GM12878 (cell line): ENCODE measurements around the gene NUP214. TPM values are rescaled to one million over a fixed set of nuclear protein-coding genes. Genes with fewer than 3 reads are reported as not detected.
A peak's percentile ranks its signal among the peaks of the same experiment; 100 is the strongest.

Experiments
- ATAC-seq: fragments of 200-7000 bp; cut with Tn5 transposase; 3 replicates; pipeline ENCODE4 v1.9.1; 2020; ENCODE audit warnings: mild to moderate bottlenecking, moderate library complexity
- BruUV-seq: library from RNA; stranded (reverse); fragments of 400-500 nt; replicated peaks from 2 replicates; lab custom pipeline; 2021; lab: Mats Ljungman, UMichigan
- CTCF ChIA-PET: fragments of 300-600 bp; sonication (Branson Sonifier 250); formaldehyde crosslinking; extraction: SDS; loops from one replicate; lab custom pipeline; 2021; ENCODE audit warnings: inconsistent platforms; lab: Yijun Ruan, JAX
- POLR2A ChIA-PET: fragments of 350-600 bp; formaldehyde crosslinking; extraction: SDS; loops from one replicate; lab custom pipeline; 2021; ENCODE audit warnings: inconsistent platforms; lab: Charles Lee
- RAD21 ChIA-PET: fragments of 300-600 bp; sonication (Branson Sonifier 250); formaldehyde crosslinking; loops from one replicate; lab custom pipeline; 2023; ENCODE audit warnings: antibody characterized with exemption; ENCODE audit not compliant: unreplicated experiment; lab: Charles Lee
- SMC1A ChIA-PET: fragments of 300-600 bp; sonication (Branson Sonifier 250); formaldehyde crosslinking; loops from one replicate; lab custom pipeline; 2023; ENCODE audit not compliant: unreplicated experiment, uncharacterized antibody; lab: Charles Lee
- DNase-seq: peaks from one replicate; pipeline ENCODE4 v3.0.0-alpha.2; 2011; ENCODE audit warnings: low read depth, low spot score
- FAIRE-seq: peaks from 3 replicates; lab custom pipeline; 2011; peaks lifted over from hg19 to GRCh38; lab: Jason Lieb, UNC
- H2AFZ ChIP-seq: 2 replicates; pipeline ENCODE4 v1.6.0; 2011; ENCODE audit warnings: low read depth, low read length, control low read depth; ENCODE audit not compliant: control insufficient read depth
- H3K27ac ChIP-seq: 2 replicates; pipeline ENCODE4 v1.5.1; 2011; ENCODE audit warnings: control low read depth; ENCODE audit not compliant: control insufficient read depth, insufficient read depth
- H3K27me3 ChIP-seq, 2 experiments: replicated peaks in 1 of 2; 2 replicates each; pipeline versions ENCODE4 v1.6.0 to v1.6.1; 2011; ENCODE audit warnings: low read length in 1 of 2; ENCODE audit not compliant: control insufficient read depth in 2 of 2, insufficient read depth in 2 of 2
- H3K36me3 ChIP-seq, 2 experiments: 2 replicates each; pipeline ENCODE4 v1.5.1; 2011; ENCODE audit warnings: low read length in 1 of 2; ENCODE audit not compliant: control insufficient read depth in 2 of 2, insufficient read depth in 2 of 2
- H3K4me1 ChIP-seq: 2 replicates; pipeline ENCODE4 v1.6.1; 2011; ENCODE audit warnings: mild to moderate bottlenecking, low read length, moderate library complexity, mixed read lengths; ENCODE audit not compliant: control insufficient read depth, insufficient read depth
- H3K4me2 ChIP-seq: 2 replicates; pipeline ENCODE4 v1.6.0; 2011; ENCODE audit warnings: control low read depth; ENCODE audit not compliant: control insufficient read depth, insufficient read depth
- H3K4me3 ChIP-seq: fragments of 200-600 bp; sonication (generic); 2 replicates; pipeline ENCODE4 v1.5.1; 2016
- H3K79me2 ChIP-seq: 2 replicates; pipeline ENCODE4 v1.6.0; 2011; ENCODE audit warnings: low read length; ENCODE audit not compliant: control insufficient read depth, insufficient read depth
- H3K9ac ChIP-seq: 2 replicates; pipeline ENCODE4 v1.8.0; 2011; ENCODE audit warnings: low read length, control low read depth, mixed read lengths; ENCODE audit not compliant: control insufficient read depth, insufficient read depth
- H3K9me3 ChIP-seq: replicated peaks from 3 replicates; pipeline ENCODE4 v1.5.1; 2011; ENCODE audit warnings: mild to moderate bottlenecking, low read length; ENCODE audit not compliant: control insufficient read depth, insufficient read depth
- H4K20me1 ChIP-seq: 2 replicates; pipeline ENCODE4 v1.6.0; 2011; ENCODE audit not compliant: control insufficient read depth, insufficient read depth
- BHLHE40 ChIP-seq, 2 experiments: fragments of 450-650 bp in 1 of 2; IDR thresholded peaks; 2 replicates each; pipeline ENCODE4 v1.6.1; 2011 to 2017; ENCODE audit warnings: low read depth in 2 of 2, borderline replicate concordance in 1 of 2, improper control_type of control experiment in 1 of 2, low read length in 1 of 2, mild to moderate bottlenecking in 1 of 2
- HDGF ChIP-seq: fragments of 450-650 bp; IDR thresholded peaks from 2 replicates; pipeline ENCODE4 v1.6.1; 2016; ENCODE audit warnings: antibody characterized with exemption
- LARP7 ChIP-seq: fragments of 450-650 bp; IDR thresholded peaks from 2 replicates; pipeline ENCODE4 v1.6.1; 2017; ENCODE audit warnings: mild to moderate bottlenecking
- MXI1 ChIP-seq: fragments of 150-350 bp; IDR thresholded peaks from 2 replicates; pipeline ENCODE4 v1.6.1; 2011; ENCODE audit warnings: low read depth, mild to moderate bottlenecking, inconsistent platforms, low read length, improper control_type of control experiment
- NR2C2 ChIP-seq: IDR thresholded peaks from 2 replicates; pipeline ENCODE4 v1.6.1; 2011; ENCODE audit warnings: borderline replicate concordance, low read depth; ENCODE audit not compliant: control insufficient read depth, insufficient read length
- NR2F1 ChIP-seq: fragments of 450-650 bp; conservative IDR thresholded peaks from 2 replicates; pipeline ENCODE4 v1.6.1; 2017; ENCODE audit warnings: mild to moderate bottlenecking
- POLR2A ChIP-seq: IDR thresholded peaks from 2 replicates; pipeline ENCODE4 v1.6.1; 2011; ENCODE audit warnings: low read depth, mild to moderate bottlenecking, low read length
- POU2F2 ChIP-seq: IDR thresholded peaks from 3 replicates; pipeline ENCODE4 v1.6.1; 2011; ENCODE audit warnings: low read depth, mild to moderate bottlenecking, low read length, borderline replicate concordance
- RCOR1 ChIP-seq: conservative IDR thresholded peaks from 2 replicates; pipeline ENCODE4 v1.6.1; 2012; ENCODE audit warnings: low read depth, low read length, improper control_type of control experiment
- RELB ChIP-seq: fragments of 450-650 bp; IDR thresholded peaks from 2 replicates; pipeline ENCODE4 v1.6.1; 2017; ENCODE audit warnings: low read depth, mild to moderate bottlenecking, moderate library complexity
- SMARCA5 ChIP-seq: fragments of 450-650 bp; IDR thresholded peaks from 2 replicates; pipeline ENCODE4 v1.6.1; 2017; ENCODE audit warnings: mild to moderate bottlenecking
- SPI1 ChIP-seq: IDR thresholded peaks from 2 replicates; pipeline ENCODE4 v1.6.1; 2011; ENCODE audit warnings: low read depth, mild to moderate bottlenecking, low read length, moderate library complexity, borderline replicate concordance; ENCODE audit not compliant: insufficient read depth
- SUPT20H ChIP-seq: IDR thresholded peaks from 2 replicates; pipeline ENCODE4 v1.6.1; 2011; ENCODE audit warnings: low read depth, mild to moderate bottlenecking, low read length, moderate library complexity, borderline replicate concordance; ENCODE audit not compliant: control insufficient read depth
- SUZ12 ChIP-seq: fragments of 200-600 bp; sonication (generic); IDR thresholded peaks from one replicate; pipeline ENCODE4 v1.6.1; 2018; ENCODE audit warnings: antibody characterized with exemption, mild to moderate bottlenecking; ENCODE audit not compliant: unreplicated experiment
- WRNIP1 ChIP-seq: IDR thresholded peaks from 2 replicates; pipeline ENCODE4 v1.6.1; 2011; ENCODE audit warnings: low read depth, low read length, improper control_type of control experiment, borderline replicate concordance
- ZNF207 ChIP-seq: fragments of 450-650 bp; IDR thresholded peaks from 2 replicates; pipeline ENCODE4 v1.6.1; 2014; ENCODE audit warnings: antibody characterized with exemption, mild to moderate bottlenecking, borderline replicate concordance
- WGBS: methylation state at CpG from one replicate; pipeline ENCODE4 v1.1.6; 2016; ENCODE audit warnings: low lambda C conversion rate; ENCODE audit not compliant: insufficient replicate concordance, insufficient coverage; ENCODE audit errors: missing lambda C conversion rate; 5-methylcytosine and 5-hydroxymethylcytosine counted together
- in situ Hi-C: fragments of 300-500 bp; cut with MboI; formaldehyde crosslinking; loops from 9 replicates; pipeline ENCODE4 v1.14.3; 2018; ENCODE audit warnings: mixed read lengths
- intact Hi-C: fragments of 100-400 bp; cut with micrococcal nuclease; formaldehyde crosslinking; loops from one replicate; pipeline ENCODE4 v1.14.2; 2022; ENCODE audit not compliant: unreplicated experiment
- polyA plus RNA-seq, 11 experiments: library from polyadenylated mRNA; depleted of rRNA in 4 of 11; unstranded in 6 of 11; stranded (reverse) in 5 of 11; fragments of >200 nt; fragmentation: Nextera tagmentation in 4 of 11; fragmentation: Illumina TruSeq in 1 of 11; extraction: Ambion mirVana in 4 of 11; extraction: Trizol in 1 of 11; gene quantifications; 1 replicate in 1 of 11; 2 replicates in 10 of 11; pipeline versions ENCODE4 v1.2.1 to v1.2.3, GENCODE V29; 2011 to 2016; ENCODE audit warnings: inconsistent platforms in 2 of 11, missing spikeins in 2 of 11, low read depth in 1 of 11
- total RNA-seq, 4 experiments: library from RNA; depleted of rRNA in 3 of 4; stranded (reverse); fragments of >200 nt in 3 of 4; fragmentation: Illumina TruSeq in 1 of 4; extraction: Trizol in 1 of 4; gene quantifications; 2 replicates each; pipeline versions ENCODE4 v1.2.1 to v1.2.3, GENCODE V29; 2013 to 2021

NUP214 gene
- total and polyA plus RNA-seq, 10 of the 15 experiments (the other 5 are each of a cell fraction or from before 2014, with no cell fraction given) = 11.7 to 53.8 (median 17.6) TPM

GRCh38 chr9:131273856-131274673 is 148.7 kb downstream of the NUP214 start:
- intact Hi-C loops (loop anchor here (1.0 to 5.0 kb wide), 4 partner anchors 18 to 147 kb away; partner anchors contain the start of genes NUP214 and PRRC2B), in situ Hi-C loops (loop anchor here (25.0 kb wide), 2 partner anchors 1437 to 1863 kb away; partner anchors contain the start of genes C9orf78 and USP20)
- Histone ChIP-seq H3K9me3 (no peaks in the 10 kb centered on the region), H3K9ac (peak overlapping the region; percentile 97), H4K20me1 (no peaks in the 10 kb centered on the region), H3K4me1 (peaks cover 38% of the 10 kb centered on the region), H3K36me3 (no peaks in the 10 kb centered on the region), H2AFZ (peak overlapping the region; percentile 65), H3K27me3 (no peaks in the 10 kb centered on the region), H3K79me2 (peaks cover 79% of the 10 kb centered on the region), H3K27ac (peak overlapping the region; percentile 99), H3K4me2 (peak overlapping the region; percentile 100), H3K4me3 (peak overlapping the region; percentile 99)
- ChIA-PET CTCF (interaction anchor here (0.6 to 9.8 kb wide), 10 partner anchors 10 to 471 kb away, joined by 3 to 151 read pairs (median 5); no protein-coding TSS in a partner anchor), RAD21 (interaction anchor here (0.6 to 11.6 kb wide), 12 partner anchors 10 to 434 kb away, joined by 3 to 181 read pairs (median 4); no protein-coding TSS in a partner anchor), POLR2A (interaction anchor here (0.6 to 11.3 kb wide), 4 partner anchors 20 to 1081 kb away, joined by 3 to 267 read pairs (median 8); partner anchors contain the start of gene SETX), SMC1A (interaction anchor here (0.6 to 7.9 kb wide), 9 partner anchors 19 to 410 kb away, joined by 3 to 154 read pairs (median 3); no protein-coding TSS in a partner anchor)
- FAIRE-seq (peak; percentile 81), DNase-seq (no peak), ATAC-seq (peak; percentile 1)
- TSS peak; percentile 43 for BruUV-seq
- WGBS = under 1% methylated on average over 13 of the region's 13 CpGs
- TF ChIP-seq SMARCA5 (peak; percentile 76; the same call in 1 of the 2 replicates), RELB (no peak), SUPT20H (no peak), LARP7 (peak; percentile 25; the same call in 1 of the 2 replicates), POU2F2 (peak; percentile 15; the same call in 1 of the 3 replicates), BHLHE40 (IDR thresholded peaks at IDR 0.05; ENCODE audit: borderline replicate concordance in 1 of 2, low read depth in 2 of 2, low read length in 1 of 2) (peak; percentile 71 to 85; a peak in 3 of 4 replicates), SUZ12 (no peak), MXI1 (no peak), SPI1 (no peak), ZNF207 (peak; percentile 4; the same call in 1 of the 2 replicates), POLR2A (peak; percentile 46; the same call in 1 of the 2 replicates), NR2C2 (no peak), RCOR1 (0 out of 2 replicates have a peak, but pooled peaks have one; percentile 30), NR2F1 (peak; percentile 35), WRNIP1 (0 out of 2 replicates have a peak, but pooled peaks have one; percentile 39), HDGF (peak; percentile 50; the same call in 1 of the 2 replicates)
